Epithelial cell of proximal tubule (primary cell): ENCODE results near the gene SUDS3. TPM values are rescaled to one million over a fixed set of nuclear protein-coding genes. Genes with fewer than 3 reads are reported as not detected.
A peak's percentile ranks its signal among the peaks of the same experiment; 100 is the strongest.

Experiments
- DNase-seq: peaks from one replicate; pipeline ENCODE4 v3.0.0-alpha.2; 2011; ENCODE audit warnings: low read depth
- H3K4me3 ChIP-seq: 2 replicates; pipeline ENCODE4 v1.5.1; 2011; ENCODE audit warnings: low read depth, mild to moderate bottlenecking, low read length
- CTCF ChIP-seq: conservative IDR thresholded peaks from 2 replicates; pipeline ENCODE4 v1.5.1; 2012; ENCODE audit warnings: low read depth, mild to moderate bottlenecking, low read length
- total RNA-seq: library from RNA; depleted of rRNA; stranded (reverse); fragments of >200 nt; gene quantifications from 2 replicates; pipeline ENCODE4 v1.2.3, GENCODE V29; 2015

SUDS3 gene
- total RNA-seq, 1 donor from 2014 or later = 25.9 TPM

GRCh38 chr12:118375348-118375747 is 1.0 kb upstream of the SUDS3 start:
- no peak for DNase-seq
- peak overlapping the region; percentile 83 for H3K4me3 ChIP-seq
- TF ChIP-seq CTCF = no peak

GRCh38 chr12:118377021-118377883 is 897 bp downstream of the SUDS3 start:
- no peak for TF ChIP-seq CTCF
- DNase-seq = no peak
- H3K4me3 ChIP-seq = peak overlapping the region; percentile 83

GRCh38 chr12:118377884-118378470 is 1.6 kb downstream of the SUDS3 start:
- peak; percentile 91 for TF ChIP-seq CTCF
- no peak for DNase-seq
- H3K4me3 ChIP-seq = peak overlapping the region; percentile 83

GRCh38 chr12:118391424-118391823 is 15.1 kb downstream of the SUDS3 start:
- DNase-seq = no peak
- no peak for TF ChIP-seq CTCF
- no peak overlapping the region for H3K4me3 ChIP-seq

- DNase-seq = no peak
- no peak overlapping the region for H3K4me3 ChIP-seq
- no peak for TF ChIP-seq CTCF
Observed at GRCh38 chr12:118391836-118392235, 15.5 kb downstream of the SUDS3 start.

GRCh38 chr12:118397708-118398440 is 21.5 kb downstream of the SUDS3 start:
- no peak for TF ChIP-seq CTCF
- no peak overlapping the region for H3K4me3 ChIP-seq
- DNase-seq = no peak
